ENCODE measurements around the gene NOL9. TPM values are rescaled to one million over a fixed set of nuclear protein-coding genes. Genes with fewer than 3 reads are reported as not detected.

The NOL9 gene
- total and polyA plus RNA-seq, 2 of the 13 experiments (the other 11 are each of a cell fraction or from before 2014, with no cell fraction given), result 18.0 to 24.7 TPM

DNA sequence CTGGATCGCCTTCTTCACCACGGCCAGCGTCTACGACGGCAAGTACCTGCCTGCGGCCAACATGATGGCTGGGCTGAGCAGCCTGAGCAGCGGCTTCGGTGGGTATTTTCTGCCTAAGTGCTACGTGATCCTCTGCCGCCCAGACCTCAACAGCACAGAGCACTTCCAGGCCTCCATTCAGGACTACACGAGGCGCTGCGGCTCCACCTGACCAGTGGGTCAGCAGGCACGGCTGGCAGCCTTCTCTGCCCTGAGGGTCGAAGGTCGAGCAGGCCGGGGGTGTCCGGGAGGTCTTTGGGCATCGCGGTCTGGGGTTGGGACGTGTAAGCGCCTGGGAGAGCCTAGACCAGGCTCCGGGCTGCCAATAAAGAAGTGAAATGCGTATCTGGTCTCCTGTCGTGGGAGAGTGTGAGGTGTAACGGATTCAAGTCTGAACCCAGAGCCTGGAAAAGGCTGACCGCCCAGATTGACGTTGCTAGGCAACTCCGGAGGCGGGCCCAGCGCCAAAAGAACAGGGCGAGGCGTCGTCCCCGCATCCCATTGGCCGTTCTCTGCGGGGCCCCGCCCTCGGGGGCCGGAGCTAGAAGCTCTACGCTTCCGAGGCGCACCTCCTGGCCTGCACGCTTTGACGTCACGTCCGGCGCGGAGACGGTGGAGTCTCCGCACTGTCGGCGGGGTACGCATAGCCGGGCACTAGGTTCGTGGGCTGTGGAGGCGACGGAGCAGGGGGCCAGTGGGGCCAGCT is 25.2 kb upstream of the NOL9 start, which contains the start of gene ZBTB48 (continued):
- TF ChIP-seq, protein P1, sequence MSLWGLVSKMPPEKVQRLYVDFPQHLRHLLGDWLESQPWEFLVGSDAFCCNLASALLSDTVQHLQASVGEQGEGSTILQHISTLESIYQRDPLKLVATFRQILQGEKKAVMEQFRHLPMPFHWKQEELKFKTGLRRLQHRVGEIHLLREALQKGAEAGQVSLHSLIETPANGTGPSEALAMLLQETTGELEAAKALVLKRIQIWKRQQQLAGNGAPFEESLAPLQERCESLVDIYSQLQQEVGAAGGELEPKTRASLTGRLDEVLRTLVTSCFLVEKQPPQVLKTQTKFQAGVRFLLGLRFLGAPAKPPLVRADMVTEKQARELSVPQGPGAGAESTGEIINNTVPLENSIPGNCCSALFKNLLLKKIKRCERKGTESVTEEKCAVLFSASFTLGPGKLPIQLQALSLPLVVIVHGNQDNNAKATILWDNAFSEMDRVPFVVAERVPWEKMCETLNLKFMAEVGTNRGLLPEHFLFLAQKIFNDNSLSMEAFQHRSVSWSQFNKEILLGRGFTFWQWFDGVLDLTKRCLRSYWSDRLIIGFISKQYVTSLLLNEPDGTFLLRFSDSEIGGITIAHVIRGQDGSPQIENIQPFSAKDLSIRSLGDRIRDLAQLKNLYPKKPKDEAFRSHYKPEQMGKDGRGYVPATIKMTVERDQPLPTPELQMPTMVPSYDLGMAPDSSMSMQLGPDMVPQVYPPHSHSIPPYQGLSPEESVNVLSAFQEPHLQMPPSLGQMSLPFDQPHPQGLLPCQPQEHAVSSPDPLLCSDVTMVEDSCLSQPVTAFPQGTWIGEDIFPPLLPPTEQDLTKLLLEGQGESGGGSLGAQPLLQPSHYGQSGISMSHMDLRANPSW (CRISPR knock-in tag; IDR thresholded peaks at IDR 0.05; ENCODE audit: borderline replicate concordance), result peak; percentile 65; the same call in 1 of the 2 replicates
- TF ChIP-seq ZBTB7B (CRISPR knock-in tag; IDR thresholded peaks at IDR 0.05) (no peak), GFI1 (CRISPR knock-in tag; IDR thresholded peaks at IDR 0.05; ENCODE audit: borderline replicate concordance) (no peak), GZF1 (CRISPR knock-in tag; IDR thresholded peaks at IDR 0.05) (no peak), ZNF777 (CRISPR knock-in tag; IDR thresholded peaks at IDR 0.05) (no peak; the same call in 1 of the 2 replicates), HNF4A (CRISPR knock-in tag; IDR thresholded peaks at IDR 0.05) (peak; percentile 50), ZSCAN20 (CRISPR knock-in tag; IDR thresholded peaks at IDR 0.05; ENCODE audit: borderline replicate concordance) (no peak), CCAR2 (optimal IDR thresholded peaks at IDR 0.05; ENCODE audit: low read depth, low read length) (no peak), ZNF616 (CRISPR knock-in tag; IDR thresholded peaks at IDR 0.05; ENCODE audit: low read depth) (0 out of 2 replicates have a peak, but pooled peaks have one; percentile 5), MIER3 (CRISPR knock-in tag; IDR thresholded peaks at IDR 0.05; ENCODE audit: borderline replicate concordance) (no peak), RBM22 (optimal IDR thresholded peaks at IDR 0.05; ENCODE audit: low read length) (no peak)
- TF ChIP-seq, protein P2, sequence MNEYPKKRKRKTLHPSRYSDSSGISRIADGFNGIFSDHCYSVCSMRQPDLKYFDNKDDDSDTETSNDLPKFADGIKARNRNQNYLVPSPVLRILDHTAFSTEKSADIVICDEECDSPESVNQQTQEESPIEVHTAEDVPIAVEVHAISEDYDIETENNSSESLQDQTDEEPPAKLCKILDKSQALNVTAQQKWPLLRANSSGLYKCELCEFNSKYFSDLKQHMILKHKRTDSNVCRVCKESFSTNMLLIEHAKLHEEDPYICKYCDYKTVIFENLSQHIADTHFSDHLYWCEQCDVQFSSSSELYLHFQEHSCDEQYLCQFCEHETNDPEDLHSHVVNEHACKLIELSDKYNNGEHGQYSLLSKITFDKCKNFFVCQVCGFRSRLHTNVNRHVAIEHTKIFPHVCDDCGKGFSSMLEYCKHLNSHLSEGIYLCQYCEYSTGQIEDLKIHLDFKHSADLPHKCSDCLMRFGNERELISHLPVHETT (CRISPR knock-in tag; conservative IDR thresholded peaks at IDR 0.05), result no peak
- TF ChIP-seq, protein P3, sequence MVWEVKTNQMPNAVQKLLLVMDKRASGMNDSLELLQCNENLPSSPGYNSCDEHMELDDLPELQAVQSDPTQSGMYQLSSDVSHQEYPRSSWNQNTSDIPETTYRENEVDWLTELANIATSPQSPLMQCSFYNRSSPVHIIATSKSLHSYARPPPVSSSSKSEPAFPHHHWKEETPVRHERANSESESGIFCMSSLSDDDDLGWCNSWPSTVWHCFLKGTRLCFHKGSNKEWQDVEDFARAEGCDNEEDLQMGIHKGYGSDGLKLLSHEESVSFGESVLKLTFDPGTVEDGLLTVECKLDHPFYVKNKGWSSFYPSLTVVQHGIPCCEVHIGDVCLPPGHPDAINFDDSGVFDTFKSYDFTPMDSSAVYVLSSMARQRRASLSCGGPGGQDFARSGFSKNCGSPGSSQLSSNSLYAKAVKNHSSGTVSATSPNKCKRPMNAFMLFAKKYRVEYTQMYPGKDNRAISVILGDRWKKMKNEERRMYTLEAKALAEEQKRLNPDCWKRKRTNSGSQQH (CRISPR knock-in tag; IDR thresholded peaks at IDR 0.05; ENCODE audit: low read depth), result 0 out of 2 replicates have a peak, but pooled peaks have one; percentile 41
- TF ChIP-seq, protein P4, sequence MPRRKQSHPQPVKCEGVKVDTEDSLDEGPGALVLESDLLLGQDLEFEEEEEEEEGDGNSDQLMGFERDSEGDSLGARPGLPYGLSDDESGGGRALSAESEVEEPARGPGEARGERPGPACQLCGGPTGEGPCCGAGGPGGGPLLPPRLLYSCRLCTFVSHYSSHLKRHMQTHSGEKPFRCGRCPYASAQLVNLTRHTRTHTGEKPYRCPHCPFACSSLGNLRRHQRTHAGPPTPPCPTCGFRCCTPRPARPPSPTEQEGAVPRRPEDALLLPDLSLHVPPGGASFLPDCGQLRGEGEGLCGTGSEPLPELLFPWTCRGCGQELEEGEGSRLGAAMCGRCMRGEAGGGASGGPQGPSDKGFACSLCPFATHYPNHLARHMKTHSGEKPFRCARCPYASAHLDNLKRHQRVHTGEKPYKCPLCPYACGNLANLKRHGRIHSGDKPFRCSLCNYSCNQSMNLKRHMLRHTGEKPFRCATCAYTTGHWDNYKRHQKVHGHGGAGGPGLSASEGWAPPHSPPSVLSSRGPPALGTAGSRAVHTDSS (CRISPR knock-in tag; conservative IDR thresholded peaks at IDR 0.05), result no peak
- TF ChIP-seq, protein P5, sequence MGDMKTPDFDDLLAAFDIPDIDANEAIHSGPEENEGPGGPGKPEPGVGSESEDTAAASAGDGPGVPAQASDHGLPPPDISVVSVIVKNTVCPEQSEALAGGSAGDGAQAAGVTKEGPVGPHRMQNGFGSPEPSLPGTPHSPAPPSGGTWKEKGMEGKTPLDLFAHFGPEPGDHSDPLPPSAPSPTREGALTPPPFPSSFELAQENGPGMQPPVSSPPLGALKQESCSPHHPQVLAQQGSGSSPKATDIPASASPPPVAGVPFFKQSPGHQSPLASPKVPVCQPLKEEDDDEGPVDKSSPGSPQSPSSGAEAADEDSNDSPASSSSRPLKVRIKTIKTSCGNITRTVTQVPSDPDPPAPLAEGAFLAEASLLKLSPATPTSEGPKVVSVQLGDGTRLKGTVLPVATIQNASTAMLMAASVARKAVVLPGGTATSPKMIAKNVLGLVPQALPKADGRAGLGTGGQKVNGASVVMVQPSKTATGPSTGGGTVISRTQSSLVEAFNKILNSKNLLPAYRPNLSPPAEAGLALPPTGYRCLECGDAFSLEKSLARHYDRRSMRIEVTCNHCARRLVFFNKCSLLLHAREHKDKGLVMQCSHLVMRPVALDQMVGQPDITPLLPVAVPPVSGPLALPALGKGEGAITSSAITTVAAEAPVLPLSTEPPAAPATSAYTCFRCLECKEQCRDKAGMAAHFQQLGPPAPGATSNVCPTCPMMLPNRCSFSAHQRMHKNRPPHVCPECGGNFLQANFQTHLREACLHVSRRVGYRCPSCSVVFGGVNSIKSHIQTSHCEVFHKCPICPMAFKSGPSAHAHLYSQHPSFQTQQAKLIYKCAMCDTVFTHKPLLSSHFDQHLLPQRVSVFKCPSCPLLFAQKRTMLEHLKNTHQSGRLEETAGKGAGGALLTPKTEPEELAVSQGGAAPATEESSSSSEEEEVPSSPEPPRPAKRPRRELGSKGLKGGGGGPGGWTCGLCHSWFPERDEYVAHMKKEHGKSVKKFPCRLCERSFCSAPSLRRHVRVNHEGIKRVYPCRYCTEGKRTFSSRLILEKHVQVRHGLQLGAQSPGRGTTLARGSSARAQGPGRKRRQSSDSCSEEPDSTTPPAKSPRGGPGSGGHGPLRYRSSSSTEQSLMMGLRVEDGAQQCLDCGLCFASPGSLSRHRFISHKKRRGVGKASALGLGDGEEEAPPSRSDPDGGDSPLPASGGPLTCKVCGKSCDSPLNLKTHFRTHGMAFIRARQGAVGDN (CRISPR knock-in tag; IDR thresholded peaks at IDR 0.05), result peak; percentile 97
- TF ChIP-seq, protein P6, sequence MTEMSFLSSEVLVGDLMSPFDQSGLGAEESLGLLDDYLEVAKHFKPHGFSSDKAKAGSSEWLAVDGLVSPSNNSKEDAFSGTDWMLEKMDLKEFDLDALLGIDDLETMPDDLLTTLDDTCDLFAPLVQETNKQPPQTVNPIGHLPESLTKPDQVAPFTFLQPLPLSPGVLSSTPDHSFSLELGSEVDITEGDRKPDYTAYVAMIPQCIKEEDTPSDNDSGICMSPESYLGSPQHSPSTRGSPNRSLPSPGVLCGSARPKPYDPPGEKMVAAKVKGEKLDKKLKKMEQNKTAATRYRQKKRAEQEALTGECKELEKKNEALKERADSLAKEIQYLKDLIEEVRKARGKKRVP (CRISPR knock-in tag; IDR thresholded peaks at IDR 0.05), result no peak
